Smooth muscle cell (in vitro differentiated cells): ENCODE results near the gene MGARP. TPM values are rescaled to one million over a fixed set of nuclear protein-coding genes. Genes with fewer than 3 reads are reported as not detected.

ENCODE experiments used
- DNase-seq: peaks from one replicate; lab custom pipeline; 2025; ENCODE audit not compliant: unreplicated experiment; lab: John Stamatoyannopoulos, UW
- H2AFZ ChIP-seq: fragments of 200-600 bp; sonication (generic); 2 replicates; pipeline ENCODE4 v1.6.0; 2016; ENCODE audit warnings: antibody characterized with exemption, low read depth, mild to moderate bottlenecking
- H3F3A ChIP-seq: fragments of 200-600 bp; sonication (generic); 2 replicates; pipeline ENCODE4 v1.6.0; 2017; ENCODE audit warnings: antibody characterized with exemption, low read depth
- H3K27ac ChIP-seq: fragments of 200-600 bp; sonication (generic); 2 replicates; pipeline ENCODE4 v1.5.1; 2016; ENCODE audit warnings: low read depth, mild to moderate bottlenecking
- H3K27me3 ChIP-seq: fragments of 200-600 bp; sonication (generic); 2 replicates; pipeline ENCODE4 v1.6.1; 2016; ENCODE audit warnings: low read depth, mild to moderate bottlenecking
- H3K36me3 ChIP-seq: fragments of 200-600 bp; sonication (generic); 2 replicates; pipeline ENCODE4 v1.5.1; 2016; ENCODE audit warnings: low read depth
- H3K4me1 ChIP-seq: fragments of 200-600 bp; sonication (generic); 2 replicates; pipeline ENCODE4 v1.5.1; 2016; ENCODE audit warnings: low read depth
- H3K4me2 ChIP-seq: fragments of 200-600 bp; sonication (generic); 2 replicates; pipeline ENCODE4 v1.6.0; 2016; ENCODE audit warnings: mild to moderate bottlenecking
- H3K4me3 ChIP-seq: fragments of 200-600 bp; sonication (generic); 2 replicates; pipeline ENCODE4 v1.5.1; 2016; ENCODE audit warnings: mild to moderate bottlenecking
- H3K79me2 ChIP-seq: fragments of 200-600 bp; sonication (generic); 2 replicates; pipeline ENCODE4 v1.6.0; 2016; ENCODE audit warnings: low read depth, mild to moderate bottlenecking
- H3K9ac ChIP-seq: fragments of 200-600 bp; sonication (generic); 2 replicates; pipeline ENCODE4 v1.6.0; 2016; ENCODE audit warnings: low read depth
- H3K9me3 ChIP-seq: fragments of 200-600 bp; sonication (generic); replicated peaks from 2 replicates; pipeline ENCODE4 v1.5.1; 2016; ENCODE audit warnings: low read depth
- H4K20me1 ChIP-seq: fragments of 200-600 bp; sonication (generic); 2 replicates; pipeline ENCODE4 v1.6.0; 2016; ENCODE audit warnings: low read depth
- WGBS: methylation state at CpG from one replicate; pipeline ENCODE4 v1.1.7; 2016; ENCODE audit warnings: low lambda C conversion rate; 5-methylcytosine and 5-hydroxymethylcytosine counted together
- polyA plus RNA-seq: library from polyadenylated mRNA; unstranded; fragments of >200 nt; fragmentation: Nextera tagmentation; extraction: Ambion mirVana; gene quantifications from 2 replicates; pipeline ENCODE4 v1.2.1, GENCODE V29; 2016
- total RNA-seq: library from RNA; depleted of rRNA; stranded (reverse); fragments of >200 nt; gene quantifications from 2 replicates; pipeline ENCODE4 v1.2.3, GENCODE V29; 2014
- TF ChIP-seq, protein P1 (sequence below): fragments of 200-600 bp; sonication (generic); IDR thresholded peaks from 2 replicates; pipeline ENCODE4 v1.5.1; 2017; ENCODE audit warnings: borderline replicate concordance, mild to moderate bottlenecking, antibody characterized with exemption; ENCODE audit not compliant: insufficient read depth, poor library complexity, severe bottlenecking

The MGARP gene
- total and polyA plus RNA-seq, 2 experiments from 2014 or later, result 0.39 TPM; not detected in 1

DNA sequence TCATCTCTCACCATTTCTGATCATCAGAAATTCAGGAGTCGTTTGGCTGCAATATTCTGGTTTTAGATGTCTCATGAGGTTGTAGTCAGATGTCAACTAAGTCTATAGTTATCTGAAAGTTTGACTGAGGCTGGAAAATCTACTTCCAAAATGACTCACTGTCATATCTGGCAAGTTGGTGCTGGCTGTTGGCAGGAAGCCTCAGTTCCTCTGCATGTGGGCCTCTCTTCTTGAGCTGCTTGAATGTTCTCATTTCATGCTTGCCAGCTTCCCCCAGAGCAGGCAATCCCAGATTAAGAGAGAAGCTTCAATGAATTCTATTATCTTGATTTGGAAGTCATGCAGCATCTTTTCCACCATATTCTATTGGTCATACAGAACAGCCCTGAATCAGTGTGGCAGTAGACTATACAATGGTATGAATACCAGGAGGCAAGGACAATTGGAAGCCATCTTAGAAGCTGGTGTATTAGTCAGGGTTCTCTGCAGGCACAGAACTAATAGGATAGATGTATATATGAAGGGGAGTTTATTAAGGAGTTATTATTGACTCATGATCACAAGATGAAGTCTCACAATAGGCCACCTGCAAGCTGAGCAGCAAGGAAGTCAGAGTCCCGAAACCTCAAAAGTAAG is 56.2 kb downstream of the MGARP start:
- Histone ChIP-seq H4K20me1 (no peaks in the 10 kb centered on the region), H3F3A (no peaks in the 10 kb centered on the region), H3K79me2 (no peaks in the 10 kb centered on the region), H3K4me3 (no peak overlapping the region), H3K4me1 (no peaks in the 10 kb centered on the region), H3K36me3 (no peaks in the 10 kb centered on the region), H3K27me3 (no peaks in the 10 kb centered on the region), H2AFZ (no peak overlapping the region), H3K9ac (no peak overlapping the region), H3K27ac (no peak overlapping the region), H3K9me3 (no peaks in the 10 kb centered on the region), H3K4me2 (no peak overlapping the region)
- 84% methylated on average over 2 of the region's 2 CpGs for WGBS
- TF ChIP-seq, protein P1, sequence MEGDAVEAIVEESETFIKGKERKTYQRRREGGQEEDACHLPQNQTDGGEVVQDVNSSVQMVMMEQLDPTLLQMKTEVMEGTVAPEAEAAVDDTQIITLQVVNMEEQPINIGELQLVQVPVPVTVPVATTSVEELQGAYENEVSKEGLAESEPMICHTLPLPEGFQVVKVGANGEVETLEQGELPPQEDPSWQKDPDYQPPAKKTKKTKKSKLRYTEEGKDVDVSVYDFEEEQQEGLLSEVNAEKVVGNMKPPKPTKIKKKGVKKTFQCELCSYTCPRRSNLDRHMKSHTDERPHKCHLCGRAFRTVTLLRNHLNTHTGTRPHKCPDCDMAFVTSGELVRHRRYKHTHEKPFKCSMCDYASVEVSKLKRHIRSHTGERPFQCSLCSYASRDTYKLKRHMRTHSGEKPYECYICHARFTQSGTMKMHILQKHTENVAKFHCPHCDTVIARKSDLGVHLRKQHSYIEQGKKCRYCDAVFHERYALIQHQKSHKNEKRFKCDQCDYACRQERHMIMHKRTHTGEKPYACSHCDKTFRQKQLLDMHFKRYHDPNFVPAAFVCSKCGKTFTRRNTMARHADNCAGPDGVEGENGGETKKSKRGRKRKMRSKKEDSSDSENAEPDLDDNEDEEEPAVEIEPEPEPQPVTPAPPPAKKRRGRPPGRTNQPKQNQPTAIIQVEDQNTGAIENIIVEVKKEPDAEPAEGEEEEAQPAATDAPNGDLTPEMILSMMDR, result no peak
- no peak for DNase-seq

DNA sequence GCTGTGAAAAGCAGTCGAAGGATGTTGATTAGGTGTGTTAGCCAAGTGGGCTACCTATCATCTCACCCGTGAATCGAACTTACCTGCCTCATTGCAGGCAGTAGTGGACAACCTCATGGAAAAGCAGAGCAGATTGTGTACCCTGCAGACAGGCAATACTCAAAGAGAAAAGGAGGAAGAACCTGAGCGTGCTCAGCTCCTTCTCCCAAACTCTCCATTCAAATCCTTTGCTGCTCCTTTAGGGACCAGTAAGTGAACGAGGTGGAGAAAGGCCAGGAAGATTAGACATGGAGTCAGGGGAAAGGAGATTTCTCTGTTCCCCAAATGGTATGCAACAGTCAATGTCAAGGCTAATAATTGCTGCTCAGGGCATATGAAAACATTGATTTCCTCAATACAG is 57.8 kb downstream of the MGARP start:
- H3K9ac ChIP-seq, result no peak overlapping the region
- TF ChIP-seq, protein P1, result no peak
- no peaks in the 10 kb centered on the region for H4K20me1 ChIP-seq
- H3K36me3 ChIP-seq, result no peaks in the 10 kb centered on the region
- no peak overlapping the region for H3K4me2 ChIP-seq
- H3F3A ChIP-seq, result no peaks in the 10 kb centered on the region
- no peak overlapping the region for H3K4me3 ChIP-seq
- H3K27ac ChIP-seq, result no peak overlapping the region
- no peaks in the 10 kb centered on the region for H3K9me3 ChIP-seq
- WGBS, result 94% methylated on average over 5 of the region's 5 CpGs
- DNase-seq, result no peak
- no peaks in the 10 kb centered on the region for H3K79me2 ChIP-seq
- no peaks in the 10 kb centered on the region for H3K4me1 ChIP-seq
- no peak overlapping the region for H2AFZ ChIP-seq
- H3K27me3 ChIP-seq, result no peaks in the 10 kb centered on the region

DNA sequence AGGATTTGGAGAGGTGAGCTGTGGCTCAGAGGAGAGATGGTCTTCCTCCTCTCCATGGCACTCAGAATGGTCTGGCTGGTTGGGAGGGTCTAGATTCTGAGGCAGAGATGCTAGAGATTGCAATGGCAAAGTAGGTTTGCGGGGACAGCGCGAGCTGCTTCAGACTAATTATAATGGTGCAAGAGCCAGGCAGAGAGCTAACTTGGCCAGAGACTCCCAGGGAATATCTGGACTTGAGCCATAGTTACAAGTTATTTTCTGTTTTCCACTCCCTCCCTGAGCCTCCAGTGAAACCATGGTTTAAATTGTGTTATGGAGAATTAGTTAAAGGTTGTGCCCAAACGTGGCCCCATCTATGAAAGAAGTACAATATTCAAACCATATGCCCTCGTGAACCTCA is 58.3 kb downstream of the MGARP start:
- H3K4me3 ChIP-seq, result no peak overlapping the region
- no peaks in the 10 kb centered on the region for H3K4me1 ChIP-seq
- H3K27ac ChIP-seq, result no peak overlapping the region
- H3K79me2 ChIP-seq, result no peaks in the 10 kb centered on the region
- 91% methylated on average over 5 of the region's 5 CpGs for WGBS
- no peak overlapping the region for H2AFZ ChIP-seq
- H4K20me1 ChIP-seq, result no peaks in the 10 kb centered on the region
- no peak for DNase-seq
- no peaks in the 10 kb centered on the region for H3K9me3 ChIP-seq
- TF ChIP-seq, protein P1, result no peak
- H3K36me3 ChIP-seq, result no peaks in the 10 kb centered on the region
- no peak overlapping the region for H3K4me2 ChIP-seq
- H3F3A ChIP-seq, result no peaks in the 10 kb centered on the region
- H3K27me3 ChIP-seq, result no peaks in the 10 kb centered on the region
- H3K9ac ChIP-seq, result no peak overlapping the region

DNA sequence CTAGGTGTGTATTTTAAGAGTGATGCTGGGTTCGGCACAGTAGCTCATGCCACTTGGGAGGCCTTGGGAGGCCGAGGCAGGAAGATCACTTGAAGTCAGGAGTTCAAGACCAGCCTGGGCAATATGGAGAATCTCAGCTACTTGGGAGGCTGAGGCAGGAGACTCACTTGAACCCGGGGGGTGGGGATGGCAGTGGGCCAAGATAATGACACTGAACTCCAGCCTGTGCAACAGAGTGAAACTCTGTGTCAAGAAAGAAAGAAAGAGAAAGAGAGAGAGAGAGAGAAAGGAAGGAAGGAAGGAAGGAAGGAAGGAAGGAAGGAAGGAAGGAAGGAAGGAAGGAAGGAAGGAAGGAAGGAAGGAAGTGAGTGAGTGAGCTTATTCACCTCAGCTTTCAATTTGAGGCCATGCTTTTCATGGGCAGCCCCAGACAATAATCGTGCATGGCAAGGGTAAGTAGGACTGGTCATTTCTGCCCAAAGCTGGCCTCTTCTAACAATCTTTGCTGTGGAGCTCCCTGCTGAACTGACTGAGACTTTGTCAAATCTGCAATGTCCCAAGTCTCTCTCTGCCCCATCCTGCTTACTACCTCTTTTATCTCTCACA is 60.5 kb downstream of the MGARP start:
- DNase-seq, result no peak
- no peaks in the 10 kb centered on the region for H3K9me3 ChIP-seq
- TF ChIP-seq, protein P1, result no peak

More for the DNA sequence above, 60.5 kb downstream of the MGARP start:
- H3K27ac ChIP-seq, result no peak overlapping the region
- H4K20me1 ChIP-seq, result no peaks in the 10 kb centered on the region
- no peaks in the 10 kb centered on the region for H3F3A ChIP-seq
- no peak overlapping the region for H3K4me3 ChIP-seq
- H3K9ac ChIP-seq, result no peak overlapping the region
- H3K4me1 ChIP-seq, result no peaks in the 10 kb centered on the region
- no peak overlapping the region for H3K4me2 ChIP-seq
- no peaks in the 10 kb centered on the region for H3K79me2 ChIP-seq
- no peaks in the 10 kb centered on the region for H3K27me3 ChIP-seq
- 89% methylated on average over 4 of the region's 4 CpGs for WGBS
- H3K36me3 ChIP-seq, result no peaks in the 10 kb centered on the region
- no peak overlapping the region for H2AFZ ChIP-seq
